ENCODE data around the gene SASH1. TPM values are rescaled to one million over a fixed set of nuclear protein-coding genes. Genes with fewer than 3 reads are reported as not detected.

Gene SASH1
- total RNA-seq, 2 experiments from 2014 or later, result not detected

- no peak overlapping the region for H3K4me3 Mint-ChIP-seq
- H3K4me1 Mint-ChIP-seq, result no peaks in the 10 kb centered on the region
- no peak overlapping the region for H3K27ac Mint-ChIP-seq
- peaks cover 2% of the 10 kb centered on the region for H3K27me3 Mint-ChIP-seq
- ATAC-seq (ENCODE audit: low read depth), result no peak
- H3K9me3 Mint-ChIP-seq, result no peaks in the 10 kb centered on the region
- no peak for DNase-seq
- H3K36me3 Mint-ChIP-seq, result no peaks in the 10 kb centered on the region
- POLR2A ChIA-PET, result no interaction called here
These were observed 70.9 kb downstream of the SASH1 start for GRCh38 chr6:148413321-148414091.

- Mint-ChIP-seq H3K27ac (no peak overlapping the region), H3K4me1 (no peaks in the 10 kb centered on the region), H3K27me3 (peaks cover 2% of the 10 kb centered on the region), H3K36me3 (no peaks in the 10 kb centered on the region), H3K9me3 (no peaks in the 10 kb centered on the region), H3K4me3 (no peak overlapping the region)
- ATAC-seq (ENCODE audit: low read depth), result no peak
- DNase-seq, result no peak
- POLR2A ChIA-PET, result no interaction called here
These were observed 71.5 kb downstream of the SASH1 start for GRCh38 chr6:148414092-148414489.

- Mint-ChIP-seq H3K4me1 (no peaks in the 10 kb centered on the region), H3K36me3 (no peaks in the 10 kb centered on the region), H3K9me3 (no peaks in the 10 kb centered on the region), H3K27ac (no peak overlapping the region), H3K27me3 (peaks cover 5% of the 10 kb centered on the region), H3K4me3 (no peak overlapping the region)
- DNase-seq, result no peak
- POLR2A ChIA-PET, result no interaction called here
- ATAC-seq (ENCODE audit: low read depth), result no peak
These were observed 72.2 kb downstream of the SASH1 start for GRCh38 chr6:148414836-148415235.

- no peak overlapping the region for H3K4me3 Mint-ChIP-seq
- no peak for ATAC-seq (ENCODE audit: low read depth)
- DNase-seq, result no peak
- peaks cover 5% of the 10 kb centered on the region for H3K27me3 Mint-ChIP-seq
- H3K27ac Mint-ChIP-seq, result no peak overlapping the region
- POLR2A ChIA-PET, result no interaction called here
- H3K36me3 Mint-ChIP-seq, result no peaks in the 10 kb centered on the region
- H3K9me3 Mint-ChIP-seq, result no peaks in the 10 kb centered on the region
- no peaks in the 10 kb centered on the region for H3K4me1 Mint-ChIP-seq
These were observed 73.0 kb downstream of the SASH1 start for GRCh38 chr6:148415511-148416260.

GRCh38 chr6:148416330-148416965 is 73.8 kb downstream of the SASH1 start:
- ATAC-seq (ENCODE audit: low read depth) (no peak), DNase-seq (no peak)
- no peak overlapping the region for H3K27ac Mint-ChIP-seq
- no peaks in the 10 kb centered on the region for H3K4me1 Mint-ChIP-seq
- no peak overlapping the region for H3K4me3 Mint-ChIP-seq
- H3K36me3 Mint-ChIP-seq, result no peaks in the 10 kb centered on the region
- no peaks in the 10 kb centered on the region for H3K9me3 Mint-ChIP-seq
- H3K27me3 Mint-ChIP-seq, result peaks cover 7% of the 10 kb centered on the region
- POLR2A ChIA-PET, result no interaction called here

GRCh38 chr6:148417045-148417444 is 74.4 kb downstream of the SASH1 start:
- H3K36me3 Mint-ChIP-seq, result no peaks in the 10 kb centered on the region
- H3K27me3 Mint-ChIP-seq, result peaks cover 7% of the 10 kb centered on the region
- H3K9me3 Mint-ChIP-seq, result no peaks in the 10 kb centered on the region
- H3K4me3 Mint-ChIP-seq, result no peak overlapping the region
- POLR2A ChIA-PET, result interaction anchor here (0.5 kb wide), 1 partner anchor 692 kb away, joined by 3 read pairs; no protein-coding TSS in a partner anchor
- no peaks in the 10 kb centered on the region for H3K4me1 Mint-ChIP-seq
- no peak overlapping the region for H3K27ac Mint-ChIP-seq
- DNase-seq (no peak), ATAC-seq (ENCODE audit: low read depth) (no peak)

- Mint-ChIP-seq H3K4me1 (no peaks in the 10 kb centered on the region), H3K27ac (no peak overlapping the region), H3K27me3 (peaks cover 9% of the 10 kb centered on the region), H3K9me3 (no peaks in the 10 kb centered on the region), H3K4me3 (no peak overlapping the region), H3K36me3 (no peaks in the 10 kb centered on the region)
- DNase-seq, result no peak
- no peak for ATAC-seq (ENCODE audit: low read depth)
- POLR2A ChIA-PET, result no interaction called here
These were observed 76.8 kb downstream of the SASH1 start for GRCh38 chr6:148419430-148419829.

GRCh38 chr6:148422085-148422484 is 79.4 kb downstream of the SASH1 start:
- Mint-ChIP-seq H3K9me3 (no peaks in the 10 kb centered on the region), H3K4me3 (no peak overlapping the region), H3K27ac (no peak overlapping the region), H3K27me3 (peaks cover 7% of the 10 kb centered on the region), H3K36me3 (no peaks in the 10 kb centered on the region), H3K4me1 (no peaks in the 10 kb centered on the region)
- POLR2A ChIA-PET, result no interaction called here
- DNase-seq (no peak), ATAC-seq (ENCODE audit: low read depth) (no peak)

GRCh38 chr6:148423133-148423532 is 80.5 kb downstream of the SASH1 start:
- Mint-ChIP-seq H3K27me3 (peaks cover 7% of the 10 kb centered on the region), H3K4me3 (no peak overlapping the region), H3K27ac (no peak overlapping the region), H3K9me3 (no peaks in the 10 kb centered on the region), H3K36me3 (no peaks in the 10 kb centered on the region), H3K4me1 (no peaks in the 10 kb centered on the region)
- no peak for ATAC-seq (ENCODE audit: low read depth)
- POLR2A ChIA-PET, result no interaction called here
- DNase-seq, result no peak

GRCh38 chr6:148423601-148424270 is 81.1 kb downstream of the SASH1 start:
- H3K9me3 Mint-ChIP-seq, result no peaks in the 10 kb centered on the region
- no peak for ATAC-seq (ENCODE audit: low read depth)
- H3K27ac Mint-ChIP-seq, result no peak overlapping the region
- H3K4me1 Mint-ChIP-seq, result no peaks in the 10 kb centered on the region
- H3K4me3 Mint-ChIP-seq, result no peak overlapping the region
- H3K36me3 Mint-ChIP-seq, result no peaks in the 10 kb centered on the region
- H3K27me3 Mint-ChIP-seq, result peaks cover 7% of the 10 kb centered on the region
- DNase-seq, result no peak
- POLR2A ChIA-PET, result no interaction called here

- no peak for DNase-seq
- POLR2A ChIA-PET, result no interaction called here
- H3K36me3 Mint-ChIP-seq, result no peaks in the 10 kb centered on the region
- H3K9me3 Mint-ChIP-seq, result no peaks in the 10 kb centered on the region
- H3K4me3 Mint-ChIP-seq, result no peak overlapping the region
- H3K27me3 Mint-ChIP-seq, result peaks cover 4% of the 10 kb centered on the region
- H3K4me1 Mint-ChIP-seq, result no peaks in the 10 kb centered on the region
- ATAC-seq (ENCODE audit: low read depth), result no peak
- no peak overlapping the region for H3K27ac Mint-ChIP-seq
These were observed 82.8 kb downstream of the SASH1 start for GRCh38 chr6:148425443-148425842.

GRCh38 chr6:148426317-148426977 is 83.8 kb downstream of the SASH1 start:
- peaks cover 2% of the 10 kb centered on the region for H3K27me3 Mint-ChIP-seq
- H3K36me3 Mint-ChIP-seq, result no peaks in the 10 kb centered on the region
- no peak overlapping the region for H3K27ac Mint-ChIP-seq
- H3K9me3 Mint-ChIP-seq, result no peaks in the 10 kb centered on the region
- POLR2A ChIA-PET, result no interaction called here
- ATAC-seq (ENCODE audit: low read depth) (no peak), DNase-seq (no peak)
- no peaks in the 10 kb centered on the region for H3K4me1 Mint-ChIP-seq
- no peak overlapping the region for H3K4me3 Mint-ChIP-seq

- no peak for ATAC-seq (ENCODE audit: low read depth)
- H3K27me3 Mint-ChIP-seq, result peaks cover 2% of the 10 kb centered on the region
- POLR2A ChIA-PET, result no interaction called here
- DNase-seq, result no peak
- no peak overlapping the region for H3K27ac Mint-ChIP-seq
- no peaks in the 10 kb centered on the region for H3K9me3 Mint-ChIP-seq
- no peak overlapping the region for H3K4me3 Mint-ChIP-seq
- H3K36me3 Mint-ChIP-seq, result no peaks in the 10 kb centered on the region
- H3K4me1 Mint-ChIP-seq, result no peaks in the 10 kb centered on the region
These were observed 84.7 kb downstream of the SASH1 start for GRCh38 chr6:148427333-148427732.

Measured in activated naive CD8-positive, alpha-beta T cell treated with anti-CD3 and anti-CD28 coated beads, Interleukin-2, amount 10 ng/mL, durations not matched to agents 7 days and 5 days (primary cell).